CD8-positive, alpha-beta memory T cell (primary cell): Measurements from ENCODE around the gene ALPL. TPM values are rescaled to one million over a fixed set of nuclear protein-coding genes. Genes with fewer than 3 reads are reported as not detected.
"Not testable (repeated sequence)": the region's sequence is repeated elsewhere in the genome, so short reads cannot be mapped to it uniquely, and the experiment has no call there.

ENCODE experiments used
- CTCF ChIA-PET: fragments of 350-600 bp; sonication (Branson Sonifier 250); formaldehyde crosslinking; loops from one replicate; lab custom pipeline; 2021; ENCODE audit warnings: antibody characterized with exemption; lab: Charles Lee
- POLR2A ChIA-PET: fragments of 350-600 bp; sonication (Branson Sonifier 250); formaldehyde crosslinking; loops from one replicate; lab custom pipeline; 2021; ENCODE audit warnings: antibody characterized with exemption; lab: Charles Lee
- DNase-seq, 5 donors: peaks; one replicate each; pipeline versions ENCODE4 v3.0.0 to v3.0.0-alpha.2; 2020 to 2022; ENCODE audit warnings: mixed read lengths in 1 of 5
- H3K27ac ChIP-seq: one replicate; pipeline ENCODE4 v1.7.0; 2013; ENCODE audit warnings: low read depth, mild to moderate bottlenecking, low read length, moderate library complexity
- H3K27me3 ChIP-seq: 2 replicates; pipeline ENCODE4 v1.7.0; 2013; ENCODE audit warnings: low read length, mild to moderate bottlenecking; ENCODE audit not compliant: insufficient read depth, poor library complexity, severe bottlenecking
- H3K36me3 ChIP-seq: 2 replicates; pipeline ENCODE4 v1.7.0; 2013; ENCODE audit warnings: mild to moderate bottlenecking, low read length, moderate library complexity; ENCODE audit not compliant: insufficient read depth
- H3K4me1 ChIP-seq: 2 replicates; pipeline ENCODE4 v1.7.0; 2013; ENCODE audit warnings: mild to moderate bottlenecking, low read length, moderate library complexity; ENCODE audit not compliant: insufficient read depth
- H3K4me3 ChIP-seq: 2 replicates; pipeline ENCODE4 v1.7.0; 2013; ENCODE audit warnings: mild to moderate bottlenecking, low read length
- H3K9me3 ChIP-seq: 2 replicates; pipeline ENCODE4 v1.7.0; 2013; ENCODE audit warnings: mild to moderate bottlenecking, low read length
- H3K27ac Mint-ChIP-seq, 8 donors: one replicate each; pipeline ENCODE4 v1.8.0; 2020 to 2021; ENCODE audit warnings: mixed read lengths in 8 of 8, mild to moderate bottlenecking in 6 of 8, inconsistent platforms in 3 of 8, moderate library complexity in 3 of 8
- H3K27me3 Mint-ChIP-seq, 2 donors: one replicate each; pipeline ENCODE4 v1.8.0; 2020 to 2021; ENCODE audit warnings: mixed read lengths in 2 of 2, mild to moderate bottlenecking in 1 of 2, moderate library complexity in 1 of 2
- H3K36me3 Mint-ChIP-seq, 3 donors: one replicate each; pipeline ENCODE4 v1.8.0; 2020 to 2021; ENCODE audit warnings: mixed read lengths in 3 of 3, inconsistent platforms in 1 of 3, mild to moderate bottlenecking in 1 of 3
- H3K4me1 Mint-ChIP-seq, 3 donors: one replicate each; pipeline ENCODE4 v1.8.0; 2020 to 2021; ENCODE audit warnings: mixed read lengths in 3 of 3, inconsistent platforms in 1 of 3, mild to moderate bottlenecking in 1 of 3
- H3K4me3 Mint-ChIP-seq, 7 donors: one replicate each; pipeline ENCODE4 v1.8.0; 2020 to 2021; ENCODE audit warnings: mixed read lengths in 7 of 7, mild to moderate bottlenecking in 6 of 7, moderate library complexity in 4 of 7, inconsistent platforms in 2 of 7
- H3K9me3 Mint-ChIP-seq, 5 donors: one replicate each; pipeline ENCODE4 v1.8.0; 2020 to 2022; ENCODE audit warnings: mixed read lengths in 5 of 5, mild to moderate bottlenecking in 3 of 5, moderate library complexity in 2 of 5, inconsistent platforms in 1 of 5
- polyA plus RNA-seq: library from polyadenylated mRNA; unstranded; fragments of 300-500 nt; fragmentation: Illumina TruSeq; gene quantifications from one replicate; pipeline ENCODE4 v1.2.3, GENCODE V29; 2021
- total RNA-seq, 2 experiments: library from RNA; stranded (reverse); gene quantifications; one replicate each; pipeline ENCODE4 v1.2.3, GENCODE V29; 2021

The ALPL gene
- total and polyA plus RNA-seq, 3 experiments from 2014 or later = not detected

- H3K27me3 ChIP-seq = peaks cover 19% of the 10 kb centered on the region
These were observed 1.8 kb downstream of the ALPL start for GRCh38 chr1:21510885-21511578.

GRCh38 chr1:21511579-21512522 lies 2.6 kb downstream of the ALPL start:
- no peak overlapping the region for H3K27ac ChIP-seq
- Mint-ChIP-seq H3K27ac (peak overlapping the region in 1 of 8 donors; percentile 9), H3K9me3 (no peaks in the 10 kb centered on the region), H3K4me3 (no peak overlapping the region), H3K36me3 (no peaks in the 10 kb centered on the region), H3K27me3 (peaks cover 25 to 42% of the 10 kb centered on the region in 2 donors), H3K4me1 (peaks cover 6 to 10% (median 7%) of the 10 kb centered on the region in 3 donors)
- peaks cover 19% of the 10 kb centered on the region for H3K27me3 ChIP-seq
- CTCF ChIA-PET = interaction anchor here (1.1 to 1.3 kb wide), 2 partner anchors 21 to 453 kb away, joined by 3 to 4 read pairs; no protein-coding TSS in a partner anchor
- POLR2A ChIA-PET = no interaction called here
- H3K4me3 ChIP-seq = no peak overlapping the region
- no peaks in the 10 kb centered on the region for H3K9me3 ChIP-seq
- peaks cover 6% of the 10 kb centered on the region for H3K4me1 ChIP-seq
- DNase-seq = no peak
- no peaks in the 10 kb centered on the region for H3K36me3 ChIP-seq

More at GRCh38 chr1:21510885-21511578, 1.8 kb downstream of the ALPL start:
- H3K9me3 ChIP-seq = no peaks in the 10 kb centered on the region
- H3K36me3 ChIP-seq = no peaks in the 10 kb centered on the region
- Mint-ChIP-seq H3K4me1 (peaks cover 6 to 10% (median 7%) of the 10 kb centered on the region in 3 donors), H3K4me3 (peak overlapping the region in 2 of 7 donors; percentile 23 to 30), H3K9me3 (no peaks in the 10 kb centered on the region), H3K36me3 (no peaks in the 10 kb centered on the region), H3K27me3 (peaks cover 30 to 46% of the 10 kb centered on the region in 2 donors), H3K27ac (no peak overlapping the region)
- POLR2A ChIA-PET = no interaction called here
- DNase-seq = no peak
- peaks cover 6% of the 10 kb centered on the region for H3K4me1 ChIP-seq
- CTCF ChIA-PET = interaction anchor here (1.1 to 1.3 kb wide), 2 partner anchors 20 to 454 kb away, joined by 3 to 4 read pairs; no protein-coding TSS in a partner anchor
- H3K4me3 ChIP-seq = no peak overlapping the region
- H3K27ac ChIP-seq = no peak overlapping the region

GRCh38 chr1:21514245-21514644 lies 5.0 kb downstream of the ALPL start:
- ChIA-PET POLR2A (no interaction called here), CTCF (no interaction called here)
- DNase-seq = no peak
- no peak overlapping the region for H3K4me3 ChIP-seq
- no peak overlapping the region for H3K27ac ChIP-seq
- H3K36me3 Mint-ChIP-seq = no peaks in the 10 kb centered on the region
- H3K27me3 Mint-ChIP-seq = peaks cover 15 to 23% of the 10 kb centered on the region in 2 donors
- no peaks in the 10 kb centered on the region for H3K9me3 Mint-ChIP-seq
- no peak overlapping the region for H3K27ac Mint-ChIP-seq
- H3K4me3 Mint-ChIP-seq = no peak overlapping the region
- H3K36me3 ChIP-seq = no peaks in the 10 kb centered on the region
- no peaks in the 10 kb centered on the region for H3K4me1 ChIP-seq
- H3K4me1 Mint-ChIP-seq = peaks cover 0 to 2% (median 2%) of the 10 kb centered on the region in 3 donors
- H3K27me3 ChIP-seq = peaks cover 5% of the 10 kb centered on the region
- no peaks in the 10 kb centered on the region for H3K9me3 ChIP-seq

GRCh38 chr1:21517161-21517589 lies 8.0 kb downstream of the ALPL start:
- ChIA-PET CTCF (interaction anchor here (0.9 kb wide), 1 partner anchor 10 kb away, joined by 3 read pairs; no protein-coding TSS in a partner anchor), POLR2A (no interaction called here)
- H3K27me3 ChIP-seq = no peaks in the 10 kb centered on the region
- no peaks in the 10 kb centered on the region for H3K36me3 ChIP-seq
- no peak overlapping the region for H3K4me3 ChIP-seq
- Mint-ChIP-seq H3K36me3 (no peaks in the 10 kb centered on the region), H3K27ac (no peak overlapping the region), H3K9me3 (no peaks in the 10 kb centered on the region), H3K4me3 (no peak overlapping the region), H3K4me1 (no peaks in the 10 kb centered on the region), H3K27me3 (peaks cover 7 to 10% of the 10 kb centered on the region in 2 donors)
- H3K4me1 ChIP-seq = no peaks in the 10 kb centered on the region
- H3K27ac ChIP-seq = no peak overlapping the region
- no peak for DNase-seq
- no peaks in the 10 kb centered on the region for H3K9me3 ChIP-seq

GRCh38 chr1:21517660-21518480 lies 8.6 kb downstream of the ALPL start:
- H3K9me3 Mint-ChIP-seq = no peaks in the 10 kb centered on the region
- no peak overlapping the region for H3K4me3 Mint-ChIP-seq
- POLR2A ChIA-PET = no interaction called here
- Histone ChIP-seq H3K9me3 (no peaks in the 10 kb centered on the region), H3K4me3 (no peak overlapping the region), H3K27ac (no peak overlapping the region), H3K27me3 (no peaks in the 10 kb centered on the region), H3K4me1 (no peaks in the 10 kb centered on the region), H3K36me3 (no peaks in the 10 kb centered on the region)
- peak overlapping the region in 1 of 8 donors; percentile 90 for H3K27ac Mint-ChIP-seq
- DNase-seq = no peak
- peaks cover 7 to 10% of the 10 kb centered on the region in 2 donors for H3K27me3 Mint-ChIP-seq
- no peaks in the 10 kb centered on the region for H3K4me1 Mint-ChIP-seq
- CTCF ChIA-PET = interaction anchor here (0.9 kb wide), 1 partner anchor 11 kb away, joined by 3 read pairs; no protein-coding TSS in a partner anchor
- no peaks in the 10 kb centered on the region for H3K36me3 Mint-ChIP-seq

- no peak for DNase-seq
- Mint-ChIP-seq H3K36me3 (no peaks in the 10 kb centered on the region), H3K4me1 (no peaks in the 10 kb centered on the region), H3K27me3 (peaks cover 5 to 7% of the 10 kb centered on the region in 2 donors), H3K27ac (no peak overlapping the region), H3K9me3 (no peaks in the 10 kb centered on the region), H3K4me3 (no peak overlapping the region)
- no peaks in the 10 kb centered on the region for H3K36me3 ChIP-seq
- H3K4me1 ChIP-seq = no peaks in the 10 kb centered on the region
- POLR2A ChIA-PET = no interaction called here
- H3K27ac ChIP-seq = no peak overlapping the region
- CTCF ChIA-PET = no interaction called here
- H3K27me3 ChIP-seq = no peaks in the 10 kb centered on the region
- H3K9me3 ChIP-seq = no peaks in the 10 kb centered on the region
- H3K4me3 ChIP-seq = no peak overlapping the region
These were observed 9.7 kb downstream of the ALPL start for GRCh38 chr1:21518774-21519455.

- H3K9me3 Mint-ChIP-seq, H3K27ac ChIP-seq: not testable (repeated sequence)
- CTCF ChIA-PET = interaction anchor here (0.7 kb wide), 1 partner anchor 11 kb away, joined by 3 read pairs; no protein-coding TSS in a partner anchor
These were observed 10.4 kb downstream of the ALPL start for GRCh38 chr1:21519486-21520070.

More at GRCh38 chr1:21519486-21520070, 10.4 kb downstream of the ALPL start:
- not testable (repeated sequence) for H3K36me3 ChIP-seq, H3K4me3 ChIP-seq, H3K27me3 ChIP-seq, H3K4me1 ChIP-seq, H3K36me3 Mint-ChIP-seq, DNase-seq, H3K4me3 Mint-ChIP-seq, H3K27me3 Mint-ChIP-seq, H3K4me1 Mint-ChIP-seq, H3K9me3 ChIP-seq
- POLR2A ChIA-PET = interaction anchor here (0.6 kb wide), 1 partner anchor 340 kb away, joined by 4 read pairs; no protein-coding TSS in a partner anchor
- peak overlapping the region in 1 of 8 donors; percentile 41 for H3K27ac Mint-ChIP-seq
